ENCODE results near the gene PKIB. TPM values are rescaled to one million over a fixed set of nuclear protein-coding genes. Genes with fewer than 3 reads are reported as not detected.
A peak's percentile ranks its signal among the peaks of the same experiment; 100 is the strongest.
"Not testable (repeated sequence)": the region's sequence is repeated elsewhere in the genome, so short reads cannot be mapped to it uniquely, and the experiment has no call there.

The PKIB gene, protein sequence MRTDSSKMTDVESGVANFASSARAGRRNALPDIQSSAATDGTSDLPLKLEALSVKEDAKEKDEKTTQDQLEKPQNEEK
- total RNA-seq: not detected in 2 replicates

DNA sequence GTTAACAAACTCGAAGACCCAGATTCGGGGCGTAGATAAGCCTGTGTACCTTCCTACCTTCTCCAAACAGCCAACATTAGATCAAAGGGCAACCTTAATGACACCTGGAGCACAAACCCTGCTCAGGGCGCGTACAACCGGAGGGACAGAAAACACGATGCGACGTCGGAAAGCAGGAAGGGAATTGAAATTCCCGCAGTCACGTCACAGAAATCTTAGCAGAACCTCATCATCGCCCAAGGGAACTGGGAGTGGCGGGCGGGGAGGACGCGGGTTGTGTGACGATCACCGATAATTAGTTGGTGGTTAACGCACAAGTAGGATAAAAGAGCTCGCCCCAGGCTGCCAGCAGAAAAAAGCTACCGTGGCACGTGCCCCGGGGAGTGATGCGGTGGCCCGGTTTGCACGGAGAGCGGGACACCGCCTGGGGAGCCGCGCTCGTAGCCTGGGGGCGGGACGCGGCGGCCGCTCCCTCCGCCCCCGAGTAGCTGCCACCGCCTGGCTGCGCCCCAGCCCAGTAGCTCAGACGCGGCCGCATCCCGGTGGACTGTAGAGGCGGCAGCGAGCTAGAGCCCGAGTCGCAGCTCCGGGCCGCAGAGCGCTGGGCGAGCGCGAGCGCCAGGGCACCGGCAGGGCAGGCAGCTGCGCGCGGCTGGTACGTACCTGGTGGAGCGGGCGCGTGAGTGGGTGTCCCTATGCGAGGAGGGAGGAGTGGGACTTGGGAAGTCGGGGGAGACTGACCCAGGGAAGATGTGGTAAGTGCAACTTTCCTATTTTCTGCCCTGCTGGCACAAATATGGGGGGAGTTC lies at the start of gene PKIB:
Gene PKIB, plus strand, starts transcription at position 525 of the 809 bp plus-strand sequence. CDS start 107,390 bp downstream, outside the sequence.
- no peaks in the 10 kb centered on the region for H3K9me3 Mint-ChIP-seq
- H3K27me3 Mint-ChIP-seq: peaks cover 49% of the 10 kb centered on the region
- intact Hi-C loops (cut with micrococcal nuclease): loop anchor here (1.0 kb wide), 1 partner anchor 139 kb away; the partner anchor contains the start of gene SERINC1
- DNase-seq: peak; percentile 82
- peaks cover 14% of the 10 kb centered on the region for H3K4me1 Mint-ChIP-seq
- H3K4me3 Mint-ChIP-seq: peak within 1 kb of the TSS; percentile 82
- peak within 1 kb of the TSS; percentile 0 for H3K27ac Mint-ChIP-seq
- no peaks in the 10 kb centered on the region for H3K36me3 Mint-ChIP-seq (ENCODE audit: low read depth)

DNA sequence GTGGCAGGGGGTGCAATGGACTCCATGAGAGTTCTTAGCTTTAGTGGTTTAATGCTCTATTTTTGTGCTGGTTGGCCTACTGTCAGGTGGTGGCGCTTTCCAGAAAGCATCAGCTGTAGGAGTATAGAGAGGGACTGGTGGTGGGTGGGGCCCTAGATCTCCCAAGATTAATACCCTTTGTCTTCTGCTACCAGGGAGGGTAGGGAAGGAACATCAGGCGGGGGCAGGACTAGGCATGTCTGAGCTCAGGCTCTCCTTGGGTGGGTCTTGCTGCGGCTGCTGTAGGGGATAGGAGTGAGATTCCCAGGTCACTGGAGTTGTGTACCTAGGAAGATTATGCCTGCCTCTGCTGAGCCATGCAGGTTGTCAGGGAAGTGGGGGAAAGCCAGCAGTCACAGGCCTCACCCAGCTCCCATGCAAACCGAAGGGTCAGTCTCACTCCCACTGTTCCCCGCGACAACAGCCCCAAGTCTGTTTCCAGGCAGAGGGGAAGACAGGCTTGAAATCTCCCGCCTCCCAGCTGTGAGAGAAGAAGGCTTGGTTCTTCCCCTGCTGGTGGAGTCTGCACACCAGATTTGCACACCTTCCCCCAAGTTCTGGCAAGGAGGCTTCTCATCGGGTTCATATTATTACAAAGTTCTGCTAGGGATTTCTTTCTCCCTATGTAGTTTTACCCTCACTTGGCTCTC lies 46.7 kb upstream of the PKIB start:
- DNase-seq: no peak
- no peak overlapping the region for H3K4me3 Mint-ChIP-seq
- H3K27ac Mint-ChIP-seq: no peak overlapping the region
- no peaks in the 10 kb centered on the region for H3K4me1 Mint-ChIP-seq
- H3K9me3 Mint-ChIP-seq: peaks cover 3% of the 10 kb centered on the region
- intact Hi-C loops (cut with micrococcal nuclease): no loop called here
- H3K27me3 Mint-ChIP-seq: no peaks in the 10 kb centered on the region
- H3K36me3 Mint-ChIP-seq (ENCODE audit: low read depth): no peaks in the 10 kb centered on the region

DNA sequence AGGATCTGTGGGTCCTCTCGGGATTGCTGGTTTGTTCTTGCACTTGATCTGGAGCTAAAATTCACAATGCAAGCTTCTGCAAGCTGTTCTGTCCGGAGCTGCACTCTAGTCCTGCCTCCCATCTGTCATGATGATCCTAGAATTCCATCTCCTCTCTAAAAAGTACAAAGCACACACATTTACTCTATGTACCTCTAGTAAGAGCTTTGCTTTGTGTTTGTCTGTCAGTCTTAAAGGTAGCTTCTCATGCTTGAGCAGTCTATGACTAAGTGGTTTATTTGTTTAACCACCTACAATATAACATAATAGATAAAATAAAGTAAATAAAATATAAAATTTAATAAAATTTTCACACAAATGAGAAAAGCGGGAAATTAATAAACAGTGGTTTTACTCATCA lies 46.0 kb upstream of the PKIB start:
- H3K9me3 Mint-ChIP-seq: peaks cover 3% of the 10 kb centered on the region
- DNase-seq: no peak
- H3K27me3 Mint-ChIP-seq: no peaks in the 10 kb centered on the region
- H3K27ac Mint-ChIP-seq: no peak overlapping the region
- no peaks in the 10 kb centered on the region for H3K36me3 Mint-ChIP-seq (ENCODE audit: low read depth)
- intact Hi-C loops (cut with micrococcal nuclease): no loop called here
- H3K4me1 Mint-ChIP-seq: no peaks in the 10 kb centered on the region
- H3K4me3 Mint-ChIP-seq: no peak overlapping the region

DNA sequence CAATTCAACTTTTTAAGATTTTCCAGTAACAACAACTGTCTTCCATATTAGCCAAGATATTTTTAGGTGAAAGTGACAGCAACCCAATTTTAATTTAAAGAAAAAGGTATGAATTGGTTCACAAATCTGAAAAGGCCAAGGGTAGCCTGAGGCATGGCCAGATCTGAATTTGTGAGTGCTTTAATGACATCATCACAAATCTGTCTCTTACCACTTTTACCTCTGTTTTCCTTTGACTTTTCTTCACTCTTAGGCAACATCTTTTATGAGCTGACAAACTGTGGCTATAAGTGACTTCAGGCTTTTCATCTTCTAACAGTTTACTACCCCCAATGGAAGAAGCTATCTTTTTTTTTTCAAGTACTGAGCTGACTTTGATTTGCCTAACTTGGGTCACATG lies 44.5 kb upstream of the PKIB start:
- no peaks in the 10 kb centered on the region for H3K27me3 Mint-ChIP-seq

DNA sequence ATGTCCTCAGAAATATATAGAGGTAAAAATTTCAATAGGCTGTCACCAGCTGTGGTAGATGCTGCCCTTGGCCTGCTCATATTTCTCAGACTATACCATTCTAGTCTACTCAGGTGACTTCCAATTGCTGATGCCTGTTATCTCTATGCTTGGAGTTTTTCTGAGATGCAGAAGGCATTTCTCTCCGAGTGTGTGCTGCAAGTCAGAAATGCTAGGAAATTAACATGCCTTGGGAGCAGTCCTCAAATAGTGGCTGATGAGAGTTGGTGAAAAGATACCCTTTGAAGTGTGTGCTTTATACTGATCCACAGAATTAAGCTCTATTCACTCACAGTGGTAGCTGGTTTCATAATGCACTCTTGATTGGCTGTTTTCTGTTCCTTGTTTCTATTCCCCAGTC lies 43.2 kb upstream of the PKIB start:
- Mint-ChIP-seq H3K4me1 (peaks cover 3% of the 10 kb centered on the region), H3K36me3 (ENCODE audit: low read depth) (no peaks in the 10 kb centered on the region), H3K9me3 (peaks cover 3% of the 10 kb centered on the region), H3K27ac (no peak overlapping the region), H3K27me3 (no peaks in the 10 kb centered on the region), H3K4me3 (no peak overlapping the region)
- DNase-seq: no peak
- intact Hi-C loops (cut with micrococcal nuclease): no loop called here

More for the DNA sequence above, 44.5 kb upstream of the PKIB start:
- no peak overlapping the region for H3K27ac Mint-ChIP-seq
- intact Hi-C loops (cut with micrococcal nuclease): no loop called here
- H3K4me1 Mint-ChIP-seq: no peaks in the 10 kb centered on the region
- peaks cover 3% of the 10 kb centered on the region for H3K9me3 Mint-ChIP-seq
- H3K4me3 Mint-ChIP-seq: no peak overlapping the region
- H3K36me3 Mint-ChIP-seq (ENCODE audit: low read depth): no peaks in the 10 kb centered on the region
- no peak for DNase-seq

DNA sequence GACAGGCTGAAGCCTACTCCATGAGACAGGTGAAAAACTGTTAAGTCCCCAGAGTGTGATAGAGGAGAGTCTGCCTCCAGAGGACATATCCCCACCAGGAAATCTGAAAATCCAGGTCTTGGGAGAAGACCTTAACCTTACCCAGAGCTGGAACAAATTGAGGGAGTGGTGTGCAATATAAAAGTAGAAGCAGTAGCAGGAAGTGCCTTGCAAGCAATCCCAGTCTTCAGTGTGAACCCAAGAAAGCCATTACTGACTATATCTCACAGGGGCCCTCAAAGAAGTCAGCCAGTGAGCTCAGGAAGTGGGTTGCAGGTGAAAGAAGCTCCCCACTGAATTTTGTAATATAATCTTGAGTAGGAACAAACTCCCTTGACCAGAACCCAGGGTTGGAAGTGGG lies 41.9 kb upstream of the PKIB start:
- Mint-ChIP-seq H3K27ac (no peak overlapping the region), H3K36me3 (ENCODE audit: low read depth) (no peaks in the 10 kb centered on the region), H3K4me3 (no peak overlapping the region), H3K27me3 (no peaks in the 10 kb centered on the region), H3K4me1 (peaks cover 5% of the 10 kb centered on the region), H3K9me3 (no peaks in the 10 kb centered on the region)
- DNase-seq: no peak
- intact Hi-C loops (cut with micrococcal nuclease): no loop called here

DNA sequence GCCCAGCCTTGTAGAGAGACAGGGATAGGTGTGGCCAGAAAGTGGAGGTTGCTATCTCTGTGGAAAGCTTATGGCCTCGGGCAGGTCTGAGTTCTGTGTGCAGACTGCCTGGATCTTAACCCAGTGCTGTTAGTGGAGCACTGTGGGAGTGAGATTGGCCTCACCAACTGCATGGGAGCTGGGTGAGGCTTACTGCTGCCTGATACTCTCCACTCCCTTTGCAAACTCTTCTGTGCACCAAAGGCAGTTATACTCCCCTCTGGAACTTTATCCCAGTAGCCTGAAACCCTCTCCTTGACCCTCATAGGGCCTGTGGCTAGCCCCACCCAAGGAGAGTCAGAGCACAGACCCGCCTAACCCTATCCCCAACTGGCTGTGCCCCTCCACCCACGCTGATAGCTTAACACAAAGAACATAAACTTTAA lies 41.4 kb upstream of the PKIB start:
- Mint-ChIP-seq H3K27ac (no peak overlapping the region), H3K36me3 (ENCODE audit: low read depth) (no peaks in the 10 kb centered on the region), H3K9me3 (no peaks in the 10 kb centered on the region), H3K4me3 (no peak overlapping the region), H3K4me1 (peaks cover 5% of the 10 kb centered on the region), H3K27me3 (no peaks in the 10 kb centered on the region)
- intact Hi-C loops (cut with micrococcal nuclease): no loop called here
- no peak for DNase-seq

DNA sequence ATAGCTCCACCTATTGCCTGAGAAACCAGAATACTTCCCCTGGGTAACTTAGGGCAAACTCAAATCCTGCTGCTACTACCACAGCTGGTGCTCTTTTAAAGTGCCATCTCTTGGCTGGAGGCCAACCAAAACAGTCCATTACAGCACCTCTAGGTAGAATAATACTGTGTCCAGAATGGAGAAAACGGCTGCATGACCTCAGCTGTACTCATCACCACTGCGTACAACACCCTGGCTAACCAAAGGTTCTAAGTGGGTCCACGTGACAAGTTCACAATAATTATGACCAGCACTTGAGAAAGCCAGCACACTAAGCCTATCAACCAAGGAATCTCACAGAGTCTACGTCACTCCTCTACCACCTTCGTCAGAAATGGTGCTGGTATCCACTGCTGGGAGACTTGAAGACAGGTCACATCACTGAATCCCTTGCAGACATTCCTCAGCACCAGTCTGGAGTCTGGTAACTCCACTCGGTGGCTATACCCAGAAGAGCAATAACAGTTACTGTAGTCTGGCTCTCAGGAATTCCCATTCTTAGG lies 40.9 kb upstream of the PKIB start:
- Mint-ChIP-seq H3K27me3 (no peaks in the 10 kb centered on the region), H3K9me3 (no peaks in the 10 kb centered on the region), H3K4me3 (no peak overlapping the region), H3K27ac (no peak overlapping the region), H3K4me1 (peaks cover 5% of the 10 kb centered on the region), H3K36me3 (ENCODE audit: low read depth) (no peaks in the 10 kb centered on the region)
- intact Hi-C loops (cut with micrococcal nuclease): no loop called here
- no peak for DNase-seq

DNA sequence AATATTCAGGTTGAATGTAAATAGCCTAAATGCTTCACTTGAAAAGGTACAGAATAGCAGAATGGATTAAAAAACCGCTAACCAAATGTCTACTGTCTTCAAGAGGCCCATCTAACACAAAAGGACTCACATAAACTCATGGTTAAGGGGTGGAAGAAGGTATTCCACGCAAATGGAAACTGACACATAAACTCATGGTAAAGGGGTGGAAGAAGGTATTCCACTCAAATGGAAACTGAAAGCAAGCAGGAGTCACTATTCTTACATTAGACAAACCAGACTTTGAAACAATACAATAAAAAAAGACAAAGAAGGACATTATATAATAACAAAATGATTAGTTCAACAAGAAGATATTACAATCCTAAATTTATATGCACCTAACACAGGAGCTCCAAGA lies 38.3 kb upstream of the PKIB start:
- H3K36me3 Mint-ChIP-seq (ENCODE audit: low read depth): no peaks in the 10 kb centered on the region
- no peak overlapping the region for H3K27ac Mint-ChIP-seq
- peaks cover 5% of the 10 kb centered on the region for H3K4me1 Mint-ChIP-seq
- intact Hi-C loops (cut with micrococcal nuclease): no loop called here
- no peak overlapping the region for H3K4me3 Mint-ChIP-seq
- H3K27me3 Mint-ChIP-seq: no peaks in the 10 kb centered on the region
- DNase-seq: no peak
- peaks cover 4% of the 10 kb centered on the region for H3K9me3 Mint-ChIP-seq

DNA sequence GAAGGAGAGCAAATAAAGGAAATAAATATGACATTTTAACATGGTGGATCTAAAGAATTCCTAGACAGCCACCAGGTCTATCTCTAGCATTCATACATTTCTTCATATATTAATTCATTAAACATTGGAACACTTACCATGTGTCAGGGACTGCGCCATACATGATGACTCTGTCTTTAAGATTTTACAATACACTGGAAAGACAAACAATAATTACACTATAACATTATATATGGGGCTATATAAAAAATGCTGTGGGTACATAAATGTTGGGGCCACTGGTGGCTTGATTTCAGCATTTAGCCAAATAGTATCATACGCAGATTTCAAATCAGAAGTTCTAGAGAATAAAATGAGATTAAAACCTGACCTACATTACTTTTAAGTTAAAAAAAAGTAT lies 33.3 kb upstream of the PKIB start:
- Mint-ChIP-seq H3K4me3 (no peak overlapping the region), H3K4me1 (peaks cover 3% of the 10 kb centered on the region), H3K9me3 (peaks cover 9% of the 10 kb centered on the region), H3K27ac (no peak overlapping the region), H3K36me3 (ENCODE audit: low read depth) (no peaks in the 10 kb centered on the region), H3K27me3 (no peaks in the 10 kb centered on the region)
- DNase-seq: no peak
- intact Hi-C loops (cut with micrococcal nuclease): no loop called here

DNA sequence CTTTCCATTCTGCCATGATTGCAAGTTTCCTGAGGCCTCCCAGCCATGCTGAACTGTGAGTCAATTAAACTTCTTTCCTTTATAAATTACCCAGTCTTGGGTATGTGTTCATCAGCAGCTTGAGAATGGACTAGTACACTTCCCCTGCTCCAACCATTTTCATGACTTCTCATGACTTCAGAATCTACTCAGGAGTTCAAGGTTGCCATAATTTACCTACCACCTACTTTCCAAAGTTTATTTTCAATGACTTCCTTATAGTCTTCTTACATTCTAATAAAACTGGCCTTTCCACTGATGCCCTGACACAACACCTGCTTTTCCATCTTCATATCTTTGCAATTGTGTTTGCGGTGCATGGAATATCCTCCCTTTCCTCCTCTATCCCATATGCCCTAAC lies 31.2 kb upstream of the PKIB start:
- Mint-ChIP-seq H3K9me3 (peaks cover 9% of the 10 kb centered on the region), H3K27me3 (no peaks in the 10 kb centered on the region), H3K36me3 (ENCODE audit: low read depth) (no peaks in the 10 kb centered on the region), H3K27ac (no peak overlapping the region), H3K4me1 (no peaks in the 10 kb centered on the region), H3K4me3 (no peak overlapping the region)
- no peak for DNase-seq
- intact Hi-C loops (cut with micrococcal nuclease): no loop called here

DNA sequence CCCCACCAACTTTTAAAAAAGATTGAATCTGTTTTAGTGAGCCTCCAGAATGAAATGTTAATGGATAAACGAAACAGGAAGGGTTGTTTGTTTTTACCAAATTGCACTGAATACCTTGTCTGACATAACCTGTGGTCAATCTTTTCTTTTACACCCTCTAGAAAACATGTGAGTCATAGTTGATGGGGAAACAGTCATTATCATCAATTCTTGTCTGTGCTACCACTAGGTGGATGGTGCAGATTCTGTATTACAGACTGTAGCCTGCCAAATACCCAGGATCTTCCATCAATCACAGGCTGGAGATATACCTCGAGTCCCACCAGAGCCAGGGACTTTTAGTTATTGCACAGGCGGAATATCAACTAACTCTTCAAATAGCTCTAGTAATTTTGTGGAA lies 29.5 kb upstream of the PKIB start:
- H3K4me1 Mint-ChIP-seq: no peaks in the 10 kb centered on the region
- H3K9me3 Mint-ChIP-seq: peaks cover 5% of the 10 kb centered on the region
- intact Hi-C loops (cut with micrococcal nuclease): no loop called here

DNA sequence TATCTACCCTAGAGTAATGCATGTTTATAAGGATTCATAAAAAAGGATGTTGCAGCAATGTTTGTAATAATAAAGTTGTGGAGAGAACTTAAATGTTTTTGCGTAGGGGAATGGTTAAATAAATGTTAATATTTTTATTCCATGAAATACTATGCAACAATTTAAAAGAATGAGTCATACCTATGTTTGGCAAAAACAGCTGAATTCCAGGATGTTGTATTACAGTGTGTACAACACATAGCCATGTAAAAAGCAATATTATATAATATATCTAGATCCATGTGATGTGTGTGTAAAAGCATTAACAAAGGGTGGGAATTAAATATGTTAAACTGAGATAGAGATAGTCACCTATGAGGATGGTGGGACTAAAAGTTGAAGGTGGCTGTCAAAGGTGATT lies 21.1 kb upstream of the PKIB start:
- H3K27me3 Mint-ChIP-seq: no peaks in the 10 kb centered on the region
- no peaks in the 10 kb centered on the region for H3K9me3 Mint-ChIP-seq
- no peak for DNase-seq
- no peak overlapping the region for H3K27ac Mint-ChIP-seq
- H3K36me3 Mint-ChIP-seq (ENCODE audit: low read depth): no peaks in the 10 kb centered on the region
- intact Hi-C loops (cut with micrococcal nuclease): no loop called here
- H3K4me1 Mint-ChIP-seq: no peaks in the 10 kb centered on the region
- no peak overlapping the region for H3K4me3 Mint-ChIP-seq

More for the DNA sequence above, 29.5 kb upstream of the PKIB start:
- Mint-ChIP-seq H3K27ac (no peak overlapping the region), H3K27me3 (no peaks in the 10 kb centered on the region), H3K36me3 (ENCODE audit: low read depth) (no peaks in the 10 kb centered on the region), H3K4me3 (no peak overlapping the region)
- no peak for DNase-seq

DNA sequence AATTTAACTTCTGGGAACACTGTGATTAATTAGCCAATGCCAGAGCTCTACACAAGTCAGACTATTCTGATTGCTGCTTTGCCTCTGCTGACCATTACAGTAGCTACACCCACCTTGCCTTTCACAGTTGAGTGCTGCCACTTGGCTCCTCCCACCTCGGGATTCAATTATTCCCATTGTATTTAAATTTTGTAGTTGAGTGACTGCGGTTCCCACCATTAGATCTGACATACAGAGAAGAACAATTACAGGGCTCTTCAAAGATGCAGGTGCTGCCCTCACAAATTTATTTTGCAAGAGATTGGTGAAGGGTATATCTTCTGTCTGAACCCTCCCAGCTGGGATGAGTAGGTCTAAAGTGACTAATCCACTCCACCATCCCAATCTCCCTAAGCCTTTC lies 11.9 kb upstream of the PKIB start:
- DNase-seq; H3K9me3 Mint-ChIP-seq; H3K36me3 Mint-ChIP-seq (ENCODE audit: low read depth); H3K27ac Mint-ChIP-seq; H3K27me3 Mint-ChIP-seq; H3K4me1 Mint-ChIP-seq; intact Hi-C loops (cut with micrococcal nuclease); H3K4me3 Mint-ChIP-seq: not testable (repeated sequence)

Measured in activated CD4-positive, alpha-beta T cell treated with anti-CD3 and anti-CD28 coated beads, Interleukin-2, amount 10 ng/mL, durations not matched to agents 24 days and 14 days (primary cell).